Brain pericyte (primary cell): ENCODE data around the gene NDUFB8.

Experiments
- DNase-seq: peaks from one replicate; pipeline ENCODE4 v3.0.0-alpha.2; 2012; ENCODE audit warnings: low read depth, low spot score

The NDUFB8 gene

DNA sequence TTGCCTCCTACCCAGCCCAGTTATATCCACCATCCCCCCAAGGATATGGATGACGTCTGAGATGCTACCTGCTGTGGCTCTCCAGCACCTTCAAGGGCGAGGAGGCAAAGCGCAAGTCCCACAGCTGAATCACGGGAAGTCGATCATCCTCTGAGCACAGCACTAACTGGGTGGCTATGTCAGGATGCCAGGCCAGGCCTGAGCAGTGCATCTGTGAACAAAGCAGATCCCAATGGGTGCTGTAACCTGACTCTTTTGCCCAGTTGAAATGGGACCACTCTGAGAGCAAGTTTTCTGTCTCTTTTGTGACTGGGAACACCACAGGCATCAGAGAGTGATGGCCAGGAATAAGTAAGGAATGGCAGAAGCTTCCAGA is 22.3 kb downstream of the NDUFB8 start:
- no peak for DNase-seq

DNA sequence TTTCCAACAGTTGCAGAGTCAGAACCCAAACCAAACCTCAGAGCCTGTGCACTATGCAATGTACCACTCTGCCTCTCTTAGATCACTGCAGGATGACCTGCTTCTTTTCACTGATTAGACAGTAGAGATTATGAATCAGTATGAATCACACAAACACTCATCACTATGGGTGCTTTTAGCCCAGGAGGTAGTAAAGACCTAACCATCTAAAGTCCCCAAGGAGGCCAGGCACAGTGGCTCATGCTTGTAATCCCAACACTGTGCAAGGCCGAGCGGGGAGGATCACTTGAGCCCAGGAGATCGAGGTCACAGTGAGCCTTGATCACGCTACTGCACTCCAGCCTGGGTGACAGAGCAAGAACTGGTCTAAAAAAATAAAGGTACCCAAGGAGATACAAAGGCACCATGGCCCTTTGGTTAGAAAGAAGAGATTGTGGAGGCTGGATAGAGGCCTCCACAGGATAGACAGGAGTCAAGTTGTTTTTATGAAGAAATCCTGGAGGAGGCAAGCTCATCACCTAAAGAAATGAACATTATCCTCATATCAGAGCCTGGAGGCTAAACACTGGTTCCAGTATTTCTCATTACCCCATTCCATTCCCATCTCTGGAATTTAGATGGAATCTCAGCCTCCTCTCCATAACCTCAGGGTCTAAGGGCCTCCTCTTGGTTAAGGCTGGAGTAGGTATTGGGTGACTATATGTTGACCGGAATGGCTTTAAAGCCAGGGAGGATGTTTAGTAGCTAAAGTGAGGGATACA is 22.9 kb downstream of the NDUFB8 start:
- no peak for DNase-seq

- no peak for DNase-seq
Observed at GRCh38 chr10:100505164-100505563, 24.5 kb downstream of the NDUFB8 start.

GRCh38 chr10:100504096-100504495 is 25.6 kb downstream of the NDUFB8 start:
- no peak for DNase-seq

DNA sequence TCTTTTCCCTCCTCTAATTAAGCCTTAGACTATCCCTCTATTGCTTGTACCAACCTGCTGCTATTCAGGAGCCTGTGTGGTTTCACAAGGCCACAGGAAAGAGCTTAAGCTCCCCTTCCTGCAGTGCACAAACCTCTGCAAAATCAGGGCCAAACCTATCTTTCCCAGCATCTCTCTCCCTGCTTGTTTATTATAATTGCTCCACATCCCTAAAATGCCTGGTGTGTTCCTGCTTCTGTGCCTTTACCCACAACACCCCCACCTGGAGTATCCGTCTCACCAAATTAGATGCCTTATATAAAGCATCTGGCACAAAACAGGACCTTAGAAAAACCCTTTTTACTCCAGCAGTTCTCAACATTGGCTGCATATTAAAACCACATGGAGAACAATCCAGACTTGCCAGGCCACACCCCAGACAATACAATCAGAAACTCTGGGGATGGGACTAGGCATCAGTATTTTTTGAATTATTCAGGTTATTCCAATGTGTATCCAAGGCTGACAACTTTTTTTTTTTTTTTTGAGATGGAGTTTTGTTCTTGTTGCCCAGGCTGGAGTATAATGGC is 26.7 kb downstream of the NDUFB8 start:
- no peak for DNase-seq

DNA sequence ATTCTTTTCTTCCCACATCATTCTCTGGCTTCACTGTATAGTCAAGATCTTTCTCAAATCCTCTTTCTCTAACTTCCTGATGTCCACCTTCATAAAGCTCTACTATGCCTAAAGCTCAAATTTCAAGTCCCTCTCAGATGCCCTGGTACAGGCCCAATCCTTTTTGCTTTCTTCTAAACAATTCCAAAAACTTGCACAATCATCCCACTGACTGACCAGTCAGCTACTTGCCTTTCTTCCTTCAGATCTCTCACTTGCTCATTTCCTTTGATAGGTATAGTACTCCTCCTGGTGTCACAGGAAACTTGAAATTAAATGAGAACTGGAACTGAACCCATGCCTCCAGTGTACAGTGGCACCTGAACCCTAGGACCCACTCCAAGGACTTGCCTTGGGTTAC is 28.2 kb downstream of the NDUFB8 start:
- no peak for DNase-seq

DNA sequence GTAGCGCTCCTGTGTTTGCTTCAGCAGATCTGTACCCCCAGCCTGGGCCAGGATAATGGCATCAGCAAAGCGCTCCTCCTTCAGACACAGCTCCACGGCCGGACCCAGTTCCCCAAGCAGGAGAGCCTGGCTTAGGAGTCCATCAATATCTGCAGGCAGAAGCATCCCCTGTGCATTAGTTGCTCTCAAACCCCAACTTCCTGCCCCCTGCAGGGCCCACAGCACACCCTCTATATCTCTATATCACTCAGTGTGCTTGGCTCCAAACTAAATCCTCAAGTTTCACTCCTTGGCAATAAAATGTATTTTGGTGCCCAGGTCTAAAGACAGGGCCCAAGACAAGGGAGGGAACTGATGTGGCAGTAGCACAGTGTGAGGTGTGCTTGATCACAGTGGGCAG is 31.6 kb downstream of the NDUFB8 start:
- DNase-seq, result no peak

DNA sequence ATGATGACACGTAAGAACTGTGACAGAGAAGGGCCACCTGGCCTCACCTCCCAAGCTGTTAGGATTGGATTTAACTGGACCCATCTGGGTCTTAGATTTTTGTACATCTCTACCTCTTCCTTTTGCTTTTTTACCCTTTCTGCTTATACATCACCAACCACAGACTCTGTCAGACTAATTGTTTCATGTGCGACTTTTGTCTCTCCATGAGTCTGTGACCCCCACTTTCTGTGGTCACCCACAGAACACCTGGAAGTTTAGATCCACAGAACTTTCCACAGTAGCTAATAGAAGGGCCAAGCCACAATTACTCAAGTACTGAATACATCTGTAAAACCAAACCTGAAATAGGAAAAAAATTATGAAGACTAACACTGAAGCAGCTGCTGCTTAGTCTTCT is 33.1 kb downstream of the NDUFB8 start:
- DNase-seq, result no peak

GRCh38 chr10:100490531-100490930 is 39.1 kb downstream of the NDUFB8 start:
- DNase-seq, result no peak

GRCh38 chr10:100489396-100489795 is 40.3 kb downstream of the NDUFB8 start:
- DNase-seq, result no peak

- DNase-seq, result no peak
Observed at GRCh38 chr10:100487529-100487928, 42.1 kb downstream of the NDUFB8 start.

GRCh38 chr10:100485801-100486495 is 43.7 kb downstream of the NDUFB8 start:
- DNase-seq, result no peak

DNA sequence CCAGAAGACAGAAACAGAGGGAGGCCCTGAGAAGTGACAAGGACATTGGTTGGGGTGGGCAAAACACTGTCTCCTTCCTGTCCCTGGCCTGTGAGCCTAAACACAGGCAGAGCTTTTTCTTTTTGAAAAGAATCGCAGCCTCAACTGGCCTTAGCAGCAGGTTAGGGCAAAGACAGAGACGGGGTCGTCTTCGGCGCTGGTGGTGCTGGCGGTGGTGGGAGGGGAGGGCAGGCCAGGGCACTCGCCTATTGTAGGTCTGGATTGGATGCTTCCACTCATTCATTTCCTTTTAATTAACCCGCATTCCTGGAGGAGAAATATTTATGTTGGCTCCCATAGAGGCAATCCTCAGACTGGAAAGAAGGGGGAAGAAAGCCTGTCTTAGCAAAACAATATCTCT is 44.3 kb downstream of the NDUFB8 start:
- no peak for DNase-seq

DNA sequence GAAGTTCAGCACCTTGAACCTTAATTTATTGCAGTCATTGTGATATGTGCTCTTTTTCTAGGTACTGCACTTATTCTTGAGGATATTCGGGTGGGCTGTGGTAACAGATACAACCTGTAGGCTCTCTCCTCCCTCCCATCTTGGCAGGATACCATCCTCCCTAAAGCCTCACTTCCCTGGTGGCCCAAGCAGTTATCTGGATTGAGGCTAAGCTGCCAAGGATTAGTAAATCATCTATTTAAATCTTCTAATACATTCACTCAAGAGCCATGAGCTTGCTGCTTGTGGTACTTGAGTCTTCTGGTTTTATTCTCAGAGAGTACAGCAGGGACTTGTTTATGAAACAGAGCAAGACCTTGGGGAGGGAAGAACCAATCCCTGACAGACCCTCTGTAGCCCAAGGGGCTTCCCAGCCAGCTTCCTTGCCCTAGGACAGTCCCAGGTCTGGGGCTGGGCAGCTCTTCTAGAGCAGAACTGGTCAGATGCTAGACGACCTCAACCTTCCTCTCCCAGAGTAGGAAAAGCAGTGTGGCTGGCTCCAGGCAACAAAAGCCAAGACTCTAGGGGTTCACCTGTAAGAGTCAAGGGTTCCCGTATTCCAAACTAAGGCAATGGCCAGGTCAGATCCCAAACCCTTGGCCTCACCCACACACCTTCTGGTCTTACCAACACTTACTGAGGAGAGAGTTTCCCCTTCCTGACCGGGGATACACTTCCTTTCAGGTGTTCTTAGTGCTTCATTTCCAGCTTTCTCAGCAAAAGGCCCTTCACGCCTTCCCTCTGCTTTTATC is 45.6 kb downstream of the NDUFB8 start:
- no peak for DNase-seq

DNA sequence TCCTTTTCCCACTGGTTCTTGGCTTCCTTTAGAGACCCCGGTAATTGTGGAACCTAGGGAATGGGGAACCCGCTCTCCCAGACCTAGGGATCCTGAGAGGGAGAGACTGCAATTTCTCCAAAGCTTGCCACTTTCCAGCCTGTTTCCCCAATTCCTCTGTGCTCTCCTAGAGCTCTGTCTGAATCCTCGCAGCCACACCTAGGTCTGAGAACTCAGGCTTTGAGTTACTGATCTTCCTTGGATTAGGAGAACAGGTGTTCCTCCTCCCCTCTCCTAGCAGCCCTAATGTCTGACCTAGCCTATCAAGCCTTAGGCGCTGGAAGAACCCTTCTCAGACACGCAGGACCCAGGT is 46.9 kb downstream of the NDUFB8 start:
- no peak for DNase-seq

GRCh38 chr10:100482181-100482833 is 47.4 kb downstream of the NDUFB8 start:
- peak; percentile 13 for DNase-seq

- peak; percentile 58 for DNase-seq
Observed at GRCh38 chr10:100481462-100482081, 48.1 kb downstream of the NDUFB8 start.

DNA sequence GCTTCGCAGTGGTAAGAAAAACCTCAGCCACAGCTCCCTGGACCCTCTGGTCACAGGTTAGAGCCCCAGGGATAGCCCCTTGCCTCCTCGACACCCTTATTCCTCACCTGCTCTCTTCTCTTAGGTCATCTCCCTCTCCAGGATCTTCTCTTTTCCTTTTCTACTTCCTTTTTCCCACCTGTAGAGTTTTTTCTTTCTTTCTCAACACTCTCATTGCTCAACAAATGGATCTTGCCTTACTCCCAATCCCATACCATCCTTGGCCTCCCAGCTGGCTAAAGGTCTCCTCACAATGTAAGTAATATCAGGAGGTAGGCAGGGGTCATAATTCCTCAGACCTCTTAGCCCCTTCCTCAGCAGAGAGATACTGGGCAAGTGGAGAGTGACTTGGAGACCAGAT is 49.7 kb downstream of the NDUFB8 start:
- no peak for DNase-seq

- no peak for DNase-seq
Observed at GRCh38 chr10:100479037-100479436, 50.6 kb downstream of the NDUFB8 start.

DNA sequence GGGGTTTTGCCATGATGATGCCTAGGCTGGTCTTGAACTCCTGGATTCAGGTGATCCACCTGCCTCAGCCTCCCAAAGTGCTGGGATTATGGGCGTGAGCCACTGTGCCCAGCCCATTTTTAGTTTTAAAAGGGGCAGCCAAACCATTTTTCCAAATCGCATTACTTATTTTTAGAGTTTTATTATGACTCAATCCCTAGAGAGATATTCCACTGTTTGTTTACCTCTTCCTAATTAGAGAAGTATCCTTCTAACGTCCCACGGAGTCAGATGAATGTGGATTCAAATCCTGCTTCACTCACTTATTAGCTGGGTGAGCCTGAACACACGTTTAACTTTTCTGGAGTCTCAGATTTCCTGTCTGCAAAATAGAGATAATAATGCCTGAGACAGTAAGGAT is 51.7 kb downstream of the NDUFB8 start:
- DNase-seq, result no peak
